Kidney (tissue), 14 donors: ENCODE measurements around the gene SUPT4H1. TPM values are rescaled to one million over a fixed set of nuclear protein-coding genes. Genes with fewer than 3 reads are reported as not detected.

Experiments
- DNase-seq, 5 donors: peaks; one replicate each; pipeline ENCODE4 v3.0.0-alpha.2; 2013 to 2020
- FAIRE-seq: peaks from 2 replicates; lab custom pipeline; 2012; peaks lifted over from hg19 to GRCh38; lab: Jason Lieb, UNC
- H3K27ac ChIP-seq, 2 donors: one replicate each; pipeline ENCODE4 v1.7.0; 2013; ENCODE audit warnings: low read depth in 2 of 2, low read length in 2 of 2, inconsistent platforms in 1 of 2
- H3K27me3 ChIP-seq: one replicate; pipeline ENCODE4 v1.7.1; 2013; ENCODE audit warnings: low read length, inconsistent platforms; ENCODE audit not compliant: control insufficient read depth, insufficient read depth
- H3K36me3 ChIP-seq, 3 donors: one replicate each; pipeline versions ENCODE4 v1.7.0 to v1.7.1; 2013; ENCODE audit warnings: low read length in 3 of 3, control low read depth in 1 of 3, inconsistent platforms in 1 of 3; ENCODE audit not compliant: insufficient read depth in 3 of 3, control insufficient read depth in 2 of 3
- H3K4me1 ChIP-seq, 3 donors: one replicate each; pipeline versions ENCODE4 v1.7.0 to v1.7.1; 2013; ENCODE audit warnings: low read length in 3 of 3, inconsistent platforms in 1 of 3, low read depth in 1 of 3; ENCODE audit not compliant: control insufficient read depth in 2 of 3, insufficient read depth in 2 of 3
- H3K4me3 ChIP-seq, 3 donors: one replicate each; pipeline versions ENCODE4 v1.7.0 to v1.8.1; 2013; ENCODE audit warnings: low read length in 3 of 3, control low read depth in 1 of 3, inconsistent platforms in 1 of 3
- H3K9ac ChIP-seq, 3 donors: one replicate each; pipeline versions ENCODE4 v1.7.0 to v1.7.1; 2013; ENCODE audit warnings: low read length in 3 of 3, control low read depth in 1 of 3, inconsistent platforms in 1 of 3
- H3K9me3 ChIP-seq, 3 donors: one replicate each; pipeline versions ENCODE4 v1.7.0 to v1.7.1; 2013; ENCODE audit warnings: low read length in 3 of 3, control low read depth in 1 of 3, inconsistent platforms in 1 of 3; ENCODE audit not compliant: control insufficient read depth in 2 of 3, insufficient read depth in 1 of 3
- CTCF ChIP-seq: IDR thresholded peaks from 3 replicates; pipeline ENCODE4 v1.5.1; 2012; ENCODE audit warnings: mild to moderate bottlenecking, moderate library complexity, borderline replicate concordance; ENCODE audit not compliant: insufficient read depth; ENCODE audit errors: extremely low read depth
- intact Hi-C: fragments of 100-400 bp; cut with DNase I; formaldehyde crosslinking; loops from one replicate; pipeline ENCODE4 v1.11.1; 2022
- polyA plus RNA-seq: library from polyadenylated mRNA; stranded (reverse); fragments of 350-450 nt; fragmentation: Illumina TruSeq; extraction: RNeasy Lipid Tissue Mini Kit (QIAGEN cat#74804); gene quantifications from one replicate; pipeline ENCODE4 v1.2.3, GENCODE V29; 2014; ENCODE audit warnings: low read depth, low replicate concordance; ENCODE audit not compliant: insufficient read depth
- total RNA-seq: library from RNA; stranded (reverse); fragmentation: NEBNext Ultra II Directional; extraction: Animal tissue kit (Norgen Biotek cat#: 25700); gene quantifications from one replicate; pipeline ENCODE4 v1.2.1, GENCODE V29; 2021
- donor health status: control.
- donor health status: control.
- donor health status: control.
- donor health status: control.
- donor health status: control.
- donor health status: DM: yes; HTN: yes; CAD: no.
- donor health status: Normal renal cell carcinoma (clear cell type).

SUPT4H1 gene
- total and polyA plus RNA-seq, 2 donors from 2014 or later = 60.5 to 129 TPM

GRCh38 chr17:58310511-58311428 lies 41.2 kb downstream of the SUPT4H1 start:
- no peak for TF ChIP-seq CTCF
- H3K36me3 ChIP-seq = no peaks in the 10 kb centered on the region

GRCh38 chr17:58309918-58310259 lies 42.1 kb downstream of the SUPT4H1 start:
- intact Hi-C loops = loop anchor here (10.0 kb wide), 1 partner anchor 135 kb away; no protein-coding TSS in a partner anchor
- no peaks in the 10 kb centered on the region for H3K9me3 ChIP-seq

More at GRCh38 chr17:58310511-58311428, 41.2 kb downstream of the SUPT4H1 start:
- Histone ChIP-seq H3K9ac (no peak overlapping the region), H3K27ac (no peak overlapping the region), H3K4me1 (no peaks in the 10 kb centered on the region), H3K27me3 (no peaks in the 10 kb centered on the region), H3K9me3 (no peaks in the 10 kb centered on the region), H3K4me3 (no peak overlapping the region)
- intact Hi-C loops = no loop called here
- FAIRE-seq (no peak), DNase-seq (peak in 3 of 5 donors; percentile 6 to 70 (median 25))

GRCh38 chr17:58308985-58309917 lies 42.8 kb downstream of the SUPT4H1 start:
- H3K4me1 ChIP-seq = no peaks in the 10 kb centered on the region
- H3K36me3 ChIP-seq = no peaks in the 10 kb centered on the region
- H3K9me3 ChIP-seq = no peaks in the 10 kb centered on the region
- peak in 1 of 5 donors; percentile 24 for DNase-seq
- TF ChIP-seq CTCF = no peak
- no peak overlapping the region for H3K4me3 ChIP-seq
- no peaks in the 10 kb centered on the region for H3K27me3 ChIP-seq
- FAIRE-seq = no peak
- H3K9ac ChIP-seq = no peak overlapping the region
- H3K27ac ChIP-seq = no peak overlapping the region
- intact Hi-C loops = loop anchor here (10.0 kb wide), 1 partner anchor 136 kb away; no protein-coding TSS in a partner anchor

More at GRCh38 chr17:58309918-58310259, 42.1 kb downstream of the SUPT4H1 start:
- H3K36me3 ChIP-seq = no peaks in the 10 kb centered on the region
- no peak overlapping the region for H3K9ac ChIP-seq
- DNase-seq = peak in 1 of 5 donors; percentile 4
- H3K4me1 ChIP-seq = no peaks in the 10 kb centered on the region
- no peak overlapping the region for H3K4me3 ChIP-seq
- no peak for FAIRE-seq
- no peak for TF ChIP-seq CTCF
- no peak overlapping the region for H3K27ac ChIP-seq
- H3K27me3 ChIP-seq = no peaks in the 10 kb centered on the region
